Choroid plexus epithelial cell (primary cell): ENCODE data around the gene MACC1.
"Not testable (repeated sequence)": the region's sequence is repeated elsewhere in the genome, so short reads cannot be mapped to it uniquely, and the experiment has no call there.

ENCODE experiments used
- DNase-seq: peaks from one replicate; pipeline ENCODE4 v3.0.0-alpha.2; 2010; ENCODE audit warnings: low read depth
- H3K4me3 ChIP-seq: 2 replicates; pipeline ENCODE4 v1.5.1; 2011; ENCODE audit warnings: low read depth, mild to moderate bottlenecking, control low read depth, low read length, moderate library complexity
- CTCF ChIP-seq: conservative IDR thresholded peaks from 2 replicates; pipeline ENCODE4 v1.5.1; 2011; ENCODE audit warnings: low read depth, mild to moderate bottlenecking, control low read depth, inconsistent platforms, low read length, moderate library complexity

MACC1 gene

DNA sequence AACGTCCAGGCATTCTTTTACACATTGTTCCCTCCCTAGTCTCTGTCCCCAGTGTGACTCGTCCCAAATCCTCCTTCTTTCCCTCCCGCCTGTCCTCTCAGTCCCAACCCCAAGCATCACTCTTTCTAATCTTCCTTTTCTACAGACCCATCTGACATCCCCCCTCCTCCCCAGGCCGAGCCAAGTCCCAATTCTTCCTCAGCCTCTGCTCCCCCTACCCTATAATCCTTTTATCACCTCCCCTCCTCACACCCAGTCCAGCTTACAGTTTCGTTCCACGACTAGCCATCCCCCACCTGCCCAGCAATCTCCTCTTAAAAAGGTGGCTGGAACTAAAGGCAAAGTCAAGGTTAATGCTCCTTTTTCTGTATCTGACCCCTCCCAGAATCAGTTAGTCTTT is 95.1 kb downstream of the MACC1 start:
- H3K4me3 ChIP-seq = no peak overlapping the region
- DNase-seq = no peak
- TF ChIP-seq CTCF = no peak

GRCh38 chr7:20121404-20121803 is 95.8 kb downstream of the MACC1 start:
- TF ChIP-seq CTCF = no peak
- H3K4me3 ChIP-seq = no peak overlapping the region
- no peak for DNase-seq

DNA sequence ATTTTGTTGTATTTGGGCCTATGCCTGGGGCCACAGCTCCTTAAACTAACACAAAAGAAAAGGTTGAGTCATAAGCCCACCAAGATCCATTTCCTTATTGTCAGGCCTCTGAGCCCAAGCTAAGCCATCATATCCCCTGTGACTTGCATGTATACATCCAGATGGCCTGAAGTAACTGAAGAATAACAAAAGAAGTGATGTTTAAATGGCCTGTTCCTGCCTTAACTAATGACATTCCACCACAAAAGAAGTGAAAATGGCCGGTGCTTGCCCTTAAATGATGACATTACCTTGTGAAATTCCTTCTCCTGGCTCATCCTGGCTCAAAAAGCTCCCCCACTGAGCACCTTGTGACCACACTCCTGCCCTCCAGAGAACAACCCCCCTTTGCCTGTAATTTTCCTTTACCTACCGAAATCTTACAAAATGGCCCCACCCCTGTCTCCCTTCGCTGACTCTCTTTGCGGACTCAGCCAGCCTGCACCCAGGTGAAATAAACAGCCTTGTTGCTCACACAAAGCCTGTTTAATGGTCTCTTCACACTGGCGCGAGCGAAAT is 96.5 kb downstream of the MACC1 start:
- not testable (repeated sequence) for H3K4me3 ChIP-seq, DNase-seq

DNA sequence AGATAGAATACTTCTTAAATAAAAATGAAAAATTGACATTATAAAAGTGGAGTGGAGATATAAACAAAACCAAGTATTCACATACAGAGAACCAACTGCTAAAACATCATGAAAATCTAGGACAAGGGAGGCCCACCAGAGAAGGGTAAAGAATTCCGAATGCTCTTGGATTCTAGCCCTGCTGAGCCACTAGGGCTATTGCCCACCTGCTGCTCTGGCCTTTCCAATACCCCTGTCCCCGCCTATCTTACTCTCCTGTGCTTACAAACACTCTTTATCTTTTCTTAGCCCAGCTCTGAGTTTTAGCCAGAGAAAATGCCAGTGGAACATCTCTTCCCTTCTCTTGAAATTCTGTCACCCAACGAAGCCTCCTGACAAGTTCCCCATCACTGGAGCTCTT is 100.3 kb downstream of the MACC1 start:
- H3K4me3 ChIP-seq = no peak overlapping the region
- TF ChIP-seq CTCF = no peak
- DNase-seq = no peak

DNA sequence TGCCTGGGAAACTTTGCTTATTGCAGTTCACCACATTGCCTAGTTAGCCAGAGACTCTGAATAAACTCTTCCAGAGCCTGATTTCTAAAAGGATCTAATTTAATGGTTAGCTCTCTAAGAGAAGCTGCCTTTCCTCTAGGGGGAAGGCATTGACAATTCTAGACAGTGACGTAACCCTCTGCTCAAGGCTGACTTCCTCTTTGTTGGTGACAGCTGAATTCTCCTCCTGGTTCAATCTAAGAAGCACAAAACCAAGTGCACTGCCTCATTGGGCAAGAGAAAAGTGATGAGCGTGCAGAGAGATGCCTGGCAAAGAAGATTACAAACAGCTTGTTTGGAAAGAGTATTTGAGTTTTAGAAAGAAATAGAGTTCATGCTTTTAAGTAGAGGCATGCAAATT is 102.7 kb downstream of the MACC1 start:
- no peak overlapping the region for H3K4me3 ChIP-seq
- DNase-seq = no peak
- TF ChIP-seq CTCF = no peak

DNA sequence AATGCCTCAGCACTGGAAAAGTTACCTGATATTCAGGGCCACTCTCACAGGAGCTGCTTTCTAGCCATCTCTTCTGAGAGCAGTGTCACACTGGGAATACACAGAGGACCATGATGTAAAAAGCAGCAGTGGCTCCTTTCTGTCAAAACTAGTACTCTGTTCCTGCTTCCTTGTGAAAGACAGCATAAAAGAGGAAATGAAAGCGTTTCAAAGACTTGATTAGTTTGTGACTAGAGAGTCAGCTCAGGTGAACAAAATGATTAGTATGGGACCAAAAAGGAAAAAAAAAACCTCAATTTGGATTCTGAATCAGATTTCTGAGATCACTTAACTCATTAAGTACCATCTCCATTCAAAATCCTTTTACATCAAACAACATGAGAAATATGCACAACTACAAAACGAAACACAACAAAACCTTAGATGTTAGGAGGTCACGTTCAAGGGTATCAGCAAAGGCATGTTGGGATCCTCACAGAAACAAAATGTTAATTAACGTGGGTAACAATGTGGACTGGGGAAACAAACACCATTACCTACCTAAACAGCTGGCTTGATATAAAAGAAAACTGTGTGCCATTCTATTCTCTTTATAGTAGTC is 103.7 kb downstream of the MACC1 start:
- no peak overlapping the region for H3K4me3 ChIP-seq
- DNase-seq = no peak
- no peak for TF ChIP-seq CTCF

GRCh38 chr7:20112696-20113095 is 104.5 kb downstream of the MACC1 start:
- no peak for TF ChIP-seq CTCF
- no peak overlapping the region for H3K4me3 ChIP-seq
- no peak for DNase-seq
